Epidermal melanocyte (primary cell): ENCODE measurements around the gene ADH1C.
"Not testable (repeated sequence)": the region's sequence is repeated elsewhere in the genome, so short reads cannot be mapped to it uniquely, and the experiment has no call there.

Source experiments
- DNase-seq: peaks from one replicate; pipeline ENCODE4 v3.0.0; 2011; ENCODE audit warnings: low spot score; ENCODE audit not compliant: insufficient read length

Gene ADH1C

GRCh38 chr4:99359480-99360204, 7.1 kb upstream of the ADH1C start:
- no peak for DNase-seq

- no peak for DNase-seq
Measured at GRCh38 chr4:99357948-99358347, 5.4 kb upstream of the ADH1C start.

GRCh38 chr4:99356992-99357391, 4.4 kb upstream of the ADH1C start:
- no peak for DNase-seq

- DNase-seq: not testable (repeated sequence)
Measured at GRCh38 chr4:99356149-99356548, 3.6 kb upstream of the ADH1C start.

- DNase-seq: no peak
Measured at GRCh38 chr4:99351487-99351886, 1.1 kb downstream of the ADH1C start.

- no peak for DNase-seq
Measured at GRCh38 chr4:99349338-99349737, 3.2 kb downstream of the ADH1C start.

- DNase-seq: not testable (repeated sequence)
Measured at GRCh38 chr4:99342624-99343023, 9.9 kb downstream of the ADH1C start.

GRCh38 chr4:99341426-99341825, 11.1 kb downstream of the ADH1C start:
- DNase-seq: no peak

GRCh38 chr4:99339172-99339571, 13.4 kb downstream of the ADH1C start:
- DNase-seq: no peak

GRCh38 chr4:99336553-99336952, 16.0 kb downstream of the ADH1C start:
- DNase-seq: no peak

- no peak for DNase-seq
Measured at GRCh38 chr4:99334880-99335279, 17.7 kb downstream of the ADH1C start.

- no peak for DNase-seq
Measured at GRCh38 chr4:99330648-99331047, 21.9 kb downstream of the ADH1C start.

GRCh38 chr4:99329876-99330275, 22.7 kb downstream of the ADH1C start:
- no peak for DNase-seq

GRCh38 chr4:99324979-99325378, 27.6 kb downstream of the ADH1C start:
- DNase-seq: peak; percentile 42

- no peak for DNase-seq
Measured at GRCh38 chr4:99324361-99324760, 28.2 kb downstream of the ADH1C start.

GRCh38 chr4:99323756-99324155, 28.8 kb downstream of the ADH1C start:
- no peak for DNase-seq

- no peak for DNase-seq
Measured at GRCh38 chr4:99321241-99322191, 31.0 kb downstream of the ADH1C start, which contains the start of gene ADH1B. Gene ADH1B (minus strand): TSS chr4:99321401. CDS start chr4:99321331, 70 bp downstream.

- DNase-seq: not testable (repeated sequence)
Measured at GRCh38 chr4:99317811-99318210, 34.7 kb downstream of the ADH1C start.

- DNase-seq: no peak
Measured at GRCh38 chr4:99317354-99317753, 35.2 kb downstream of the ADH1C start.

GRCh38 chr4:99315839-99316238, 36.7 kb downstream of the ADH1C start:
- DNase-seq: no peak

- DNase-seq: no peak
Measured at GRCh38 chr4:99314211-99314610, 38.3 kb downstream of the ADH1C start.

- no peak for DNase-seq
Measured at GRCh38 chr4:99310389-99310788, 42.2 kb downstream of the ADH1C start.
